ENCODE data around the gene RBM20.

Gene RBM20

DNA sequence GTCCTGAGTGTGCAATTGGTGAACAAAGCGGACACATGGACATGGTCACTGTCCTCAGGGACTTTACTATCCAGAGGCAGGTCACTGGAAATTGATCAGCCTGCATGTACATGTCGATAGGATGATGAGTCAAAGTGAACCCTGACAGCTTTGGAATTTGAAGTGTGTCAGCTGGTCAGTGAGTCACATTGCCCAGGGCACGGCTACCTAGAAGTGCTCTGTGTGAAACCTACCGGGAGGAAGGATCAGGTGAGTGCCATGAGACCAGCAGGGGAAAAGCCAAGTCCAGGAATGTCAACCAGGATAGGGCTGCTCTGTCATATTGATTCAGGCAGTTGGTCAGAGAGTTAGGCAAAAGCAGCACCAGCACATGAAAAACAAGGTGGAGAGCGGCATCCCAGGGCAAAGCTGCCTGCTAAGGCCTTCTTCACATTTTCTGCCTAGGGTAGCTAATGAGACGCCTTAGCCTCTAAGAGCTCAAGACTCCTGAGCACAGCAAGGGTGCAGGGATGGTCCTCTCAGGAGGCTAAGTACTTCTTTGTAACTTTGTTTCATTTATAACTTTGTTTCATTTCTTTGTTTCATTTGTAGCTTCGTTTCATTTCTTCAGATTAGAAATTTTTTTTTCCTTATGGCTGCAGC lies 208.2 kb downstream of the RBM20 start:
- H3K4me1 ChIP-seq (ENCODE audit: control insufficient read depth in 1 of 2, insufficient read depth in 1 of 2, low read depth in 1 of 2, low read length in 1 of 2): peaks cover 31 to 58% of the 10 kb centered on the region in 2 experiments
- H3K4me3 ChIP-seq (ENCODE audit: low read depth in 1 of 2, low read length in 1 of 2): no peak overlapping the region
- TF ChIP-seq, protein P1, sequence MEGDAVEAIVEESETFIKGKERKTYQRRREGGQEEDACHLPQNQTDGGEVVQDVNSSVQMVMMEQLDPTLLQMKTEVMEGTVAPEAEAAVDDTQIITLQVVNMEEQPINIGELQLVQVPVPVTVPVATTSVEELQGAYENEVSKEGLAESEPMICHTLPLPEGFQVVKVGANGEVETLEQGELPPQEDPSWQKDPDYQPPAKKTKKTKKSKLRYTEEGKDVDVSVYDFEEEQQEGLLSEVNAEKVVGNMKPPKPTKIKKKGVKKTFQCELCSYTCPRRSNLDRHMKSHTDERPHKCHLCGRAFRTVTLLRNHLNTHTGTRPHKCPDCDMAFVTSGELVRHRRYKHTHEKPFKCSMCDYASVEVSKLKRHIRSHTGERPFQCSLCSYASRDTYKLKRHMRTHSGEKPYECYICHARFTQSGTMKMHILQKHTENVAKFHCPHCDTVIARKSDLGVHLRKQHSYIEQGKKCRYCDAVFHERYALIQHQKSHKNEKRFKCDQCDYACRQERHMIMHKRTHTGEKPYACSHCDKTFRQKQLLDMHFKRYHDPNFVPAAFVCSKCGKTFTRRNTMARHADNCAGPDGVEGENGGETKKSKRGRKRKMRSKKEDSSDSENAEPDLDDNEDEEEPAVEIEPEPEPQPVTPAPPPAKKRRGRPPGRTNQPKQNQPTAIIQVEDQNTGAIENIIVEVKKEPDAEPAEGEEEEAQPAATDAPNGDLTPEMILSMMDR (IDR thresholded peaks at IDR 0.05): no peak
- no peaks in the 10 kb centered on the region for H3K9me3 ChIP-seq
- H3K27ac ChIP-seq: no peak overlapping the region
- H3K27me3 ChIP-seq: no peaks in the 10 kb centered on the region
- H3K36me3 ChIP-seq: no peaks in the 10 kb centered on the region

DNA sequence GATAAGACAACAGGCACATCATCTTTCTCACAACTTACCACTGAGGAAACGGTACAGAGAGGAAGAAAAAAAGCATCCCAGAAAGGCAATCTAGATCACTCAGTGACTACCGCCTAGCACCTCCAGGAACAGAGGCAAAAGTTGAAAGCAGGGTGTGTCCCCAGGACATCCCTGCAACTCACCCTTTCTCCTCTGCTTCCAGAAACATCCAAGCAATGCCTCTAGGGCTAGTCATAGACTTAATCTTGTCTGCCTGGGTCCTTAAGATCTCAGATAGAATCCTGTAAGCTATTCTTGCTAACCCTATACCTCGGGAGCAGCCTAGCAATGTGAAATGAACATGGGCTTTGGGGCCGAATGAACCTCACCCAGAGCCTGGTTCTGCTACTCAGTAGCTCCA lies 208.8 kb downstream of the RBM20 start:
- H3K4me3 ChIP-seq (ENCODE audit: low read depth in 1 of 2, low read length in 1 of 2): no peak overlapping the region
- no peak overlapping the region for H3K27ac ChIP-seq
- no peaks in the 10 kb centered on the region for H3K36me3 ChIP-seq
- no peaks in the 10 kb centered on the region for H3K27me3 ChIP-seq
- TF ChIP-seq, protein P1 (IDR thresholded peaks at IDR 0.05): no peak
- H3K9me3 ChIP-seq: no peaks in the 10 kb centered on the region
- H3K4me1 ChIP-seq (ENCODE audit: control insufficient read depth in 1 of 2, insufficient read depth in 1 of 2, low read depth in 1 of 2, low read length in 1 of 2): peaks cover 37 to 63% of the 10 kb centered on the region in 2 experiments

DNA sequence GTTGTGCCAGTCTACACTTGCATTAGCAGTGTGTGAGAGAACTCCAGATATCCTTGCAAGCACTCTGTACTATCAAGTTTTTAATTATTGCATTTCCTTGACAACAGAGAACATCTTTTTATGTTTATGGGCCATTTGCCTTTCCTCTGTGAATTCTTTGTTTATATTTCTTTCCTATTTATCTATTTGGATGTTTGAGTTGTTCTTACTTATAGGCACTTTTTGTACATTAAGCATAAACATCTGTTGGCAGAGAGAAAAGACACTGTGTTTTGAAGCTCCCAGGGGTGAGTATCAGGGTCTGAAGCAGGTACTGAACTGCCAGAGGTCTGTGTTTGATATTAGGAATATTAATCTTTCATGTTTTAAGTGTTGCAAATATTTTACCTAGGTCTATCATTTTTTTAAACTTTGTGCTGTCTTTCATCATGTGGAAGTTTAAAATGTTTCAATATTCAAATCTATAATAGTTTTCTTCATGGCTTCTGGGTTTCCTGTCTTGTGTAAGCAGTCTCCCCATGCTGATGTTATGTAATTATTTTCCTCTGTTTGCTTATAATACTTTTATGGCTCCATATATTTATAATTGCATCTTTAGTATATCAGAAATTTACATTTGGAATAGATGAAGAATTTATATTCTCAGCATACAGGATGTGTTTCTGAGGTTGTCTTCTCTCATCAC lies 209.9 kb downstream of the RBM20 start:
- H3K27me3 ChIP-seq: no peaks in the 10 kb centered on the region
- no peak overlapping the region for H3K27ac ChIP-seq
- no peak overlapping the region for H3K4me3 ChIP-seq (ENCODE audit: low read depth in 1 of 2, low read length in 1 of 2)
- H3K36me3 ChIP-seq: no peaks in the 10 kb centered on the region
- H3K4me1 ChIP-seq (ENCODE audit: control insufficient read depth in 1 of 2, insufficient read depth in 1 of 2, low read depth in 1 of 2, low read length in 1 of 2): peaks cover 46 to 74% of the 10 kb centered on the region in 2 experiments
- H3K9me3 ChIP-seq: no peaks in the 10 kb centered on the region
- TF ChIP-seq, protein P1 (IDR thresholded peaks at IDR 0.05): no peak

DNA sequence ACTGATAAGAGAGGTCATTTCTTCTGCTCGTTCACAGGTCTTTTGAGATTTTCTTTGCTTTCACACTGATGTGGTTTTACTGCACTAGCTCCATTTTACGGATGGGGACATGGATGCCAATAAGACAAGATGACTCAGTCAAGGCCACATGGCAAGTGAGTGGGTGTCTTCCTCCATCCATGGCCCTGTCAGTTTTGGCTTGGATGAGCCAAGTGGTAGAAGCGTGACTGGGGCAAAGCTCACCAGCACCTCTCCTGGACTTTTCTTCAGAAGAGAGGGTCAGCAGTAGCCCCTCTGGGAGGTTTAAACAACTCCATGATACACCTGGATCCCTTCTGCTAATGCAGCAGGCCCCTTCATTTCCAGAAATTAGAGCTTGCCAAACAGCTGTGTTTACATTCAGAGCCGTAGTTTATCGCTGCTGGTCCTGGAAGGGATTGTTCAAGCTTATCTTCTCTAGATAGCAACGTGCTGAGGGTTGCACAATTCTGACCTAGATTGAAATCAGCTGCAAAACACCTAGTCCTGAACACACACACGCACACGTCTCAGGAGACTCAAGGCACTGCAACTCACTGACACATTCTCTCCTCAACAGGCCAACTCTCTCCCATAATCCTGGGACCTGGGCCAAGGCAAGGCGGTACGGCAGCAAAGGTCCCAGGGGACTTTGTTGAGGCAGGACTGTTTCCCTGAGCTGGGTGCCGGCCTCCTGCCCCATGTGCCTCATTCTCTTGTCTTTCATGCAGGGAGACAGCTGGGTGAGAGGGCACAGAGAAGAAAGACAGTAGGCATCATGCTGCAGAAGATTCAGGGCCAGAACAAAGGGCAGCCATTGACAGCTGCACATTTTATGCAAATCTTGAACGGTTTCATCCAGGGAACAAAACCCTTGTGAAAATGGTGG lies 213.4 kb downstream of the RBM20 start:
- Histone ChIP-seq H3K36me3 (no peaks in the 10 kb centered on the region), H3K4me1 (ENCODE audit: control insufficient read depth in 1 of 2, insufficient read depth in 1 of 2, low read depth in 1 of 2, low read length in 1 of 2) (peaks cover 62 to 82% of the 10 kb centered on the region in 2 experiments), H3K27me3 (no peaks in the 10 kb centered on the region), H3K4me3 (ENCODE audit: low read depth in 1 of 2, low read length in 1 of 2) (no peak overlapping the region), H3K9me3 (no peaks in the 10 kb centered on the region), H3K27ac (peak overlapping the region; percentile 99)
- TF ChIP-seq, protein P1 (IDR thresholded peaks at IDR 0.05): no peak

DNA sequence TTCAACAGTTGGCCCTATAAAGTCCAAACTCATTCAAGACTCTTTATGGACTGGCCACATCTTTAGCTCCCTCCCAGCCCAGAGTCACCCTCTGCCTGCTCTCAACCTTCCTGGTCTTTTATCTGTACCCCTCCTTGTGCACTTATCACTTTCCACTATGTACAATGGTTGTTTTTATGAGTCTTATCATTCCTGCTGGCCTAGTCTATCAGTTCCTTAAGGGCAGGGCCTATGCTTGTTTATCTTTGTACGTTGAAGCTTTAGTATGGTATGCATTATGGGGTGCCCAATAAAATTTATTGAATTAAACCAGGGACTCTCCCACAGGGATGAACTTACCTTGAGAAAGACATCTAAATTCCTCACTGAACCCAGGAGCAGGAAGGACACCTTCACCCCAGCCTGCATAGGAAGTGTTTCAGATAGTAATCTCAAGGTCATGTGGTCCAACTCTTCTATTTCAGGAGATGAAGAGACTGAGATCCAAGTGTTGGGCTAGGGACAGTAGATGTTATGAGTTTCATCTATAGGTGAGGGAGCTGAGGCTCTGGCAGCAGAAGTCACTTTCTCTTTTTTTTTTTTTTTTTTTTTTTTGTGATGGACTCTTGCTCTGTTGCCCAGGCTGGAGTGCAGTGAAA lies 214.3 kb downstream of the RBM20 start:
- Histone ChIP-seq H3K27ac (peak overlapping the region; percentile 99), H3K4me3 (ENCODE audit: low read depth in 1 of 2, low read length in 1 of 2) (no peak overlapping the region), H3K4me1 (ENCODE audit: control insufficient read depth in 1 of 2, insufficient read depth in 1 of 2, low read depth in 1 of 2, low read length in 1 of 2) (peaks cover 71 to 83% of the 10 kb centered on the region in 2 experiments), H3K36me3 (no peaks in the 10 kb centered on the region), H3K27me3 (no peaks in the 10 kb centered on the region), H3K9me3 (no peaks in the 10 kb centered on the region)
- TF ChIP-seq, protein P1 (IDR thresholded peaks at IDR 0.05): no peak
